Activated gamma-delta T cell (primary cell): Measurements from ENCODE around the gene CAMKMT.

Experiments
- DNase-seq: peaks from one replicate; lab custom pipeline; 2025; lab: John Stamatoyannopoulos, UW

The CAMKMT gene

DNA sequence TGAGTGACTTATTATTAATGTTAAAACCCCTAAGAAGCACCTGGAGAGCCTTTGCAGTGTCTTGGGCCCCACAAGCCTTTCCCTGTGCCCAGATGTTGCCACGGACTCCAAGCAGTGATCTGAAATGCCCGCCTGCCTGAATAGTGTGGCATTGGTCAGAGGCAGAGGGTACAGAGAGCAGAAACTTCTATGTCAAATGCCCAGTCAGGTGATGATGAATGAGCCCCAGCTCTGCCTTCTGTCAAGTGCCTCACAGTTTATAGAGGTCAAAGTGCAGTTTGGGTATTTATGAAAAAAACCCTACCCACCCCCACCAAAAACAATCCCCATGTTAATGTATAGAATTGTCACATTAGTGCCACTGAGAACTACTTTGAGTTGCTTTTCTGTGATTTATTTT lies 409.8 kb downstream of the CAMKMT start:
- DNase-seq, result no peak

DNA sequence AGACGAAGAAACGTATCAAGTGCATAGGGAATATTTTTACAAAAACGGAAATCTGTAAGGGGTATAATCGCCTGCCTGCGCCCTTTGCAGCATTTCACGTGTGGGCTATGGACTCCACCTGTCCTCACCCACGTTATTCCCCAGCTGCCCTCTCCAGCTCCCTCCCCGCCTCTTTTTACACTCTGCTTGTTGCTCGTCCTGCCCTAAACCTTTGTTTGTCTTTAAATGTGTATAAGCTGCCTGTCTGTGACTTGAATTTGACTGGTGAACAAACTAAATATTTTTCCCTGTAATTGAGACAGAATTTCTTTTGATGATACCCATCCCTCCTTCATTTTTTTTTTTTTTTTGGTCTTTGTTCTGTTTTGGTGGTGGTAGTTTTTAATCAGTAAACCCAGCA lies 410.4 kb downstream of the CAMKMT start:
- no peak for DNase-seq

DNA sequence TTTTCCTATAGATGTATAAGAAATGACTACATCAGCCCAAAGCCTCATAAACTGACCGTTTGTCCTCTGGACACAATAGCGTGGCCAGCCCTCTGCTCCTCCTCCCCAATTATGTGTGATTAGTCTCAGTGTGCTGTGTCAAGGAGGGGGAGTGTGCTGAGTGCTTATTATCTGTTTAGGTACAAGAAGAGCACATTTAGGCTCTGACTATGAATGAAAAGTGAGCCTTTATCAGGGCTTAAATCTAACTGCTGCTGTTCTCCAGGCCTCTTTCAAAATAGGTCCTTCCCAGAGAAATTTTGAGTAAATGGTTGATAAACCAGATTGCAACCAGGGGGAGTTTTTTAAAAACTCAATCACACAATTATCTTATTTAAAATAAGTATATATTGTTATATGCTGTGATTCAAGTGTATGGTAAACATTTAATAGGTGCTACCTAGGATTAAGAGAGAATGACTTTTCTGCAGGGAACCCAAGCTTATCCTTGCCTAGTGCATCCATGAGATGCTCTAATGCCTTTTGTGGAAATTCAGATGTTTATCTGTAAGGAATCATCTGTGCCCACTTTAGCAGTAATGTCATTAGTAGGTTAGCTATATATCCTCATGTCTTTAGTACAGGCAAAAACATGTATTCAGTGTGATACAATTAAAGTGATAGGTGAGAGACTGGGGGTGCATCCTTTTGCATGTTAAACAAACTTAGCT lies 411.1 kb downstream of the CAMKMT start:
- no peak for DNase-seq

DNA sequence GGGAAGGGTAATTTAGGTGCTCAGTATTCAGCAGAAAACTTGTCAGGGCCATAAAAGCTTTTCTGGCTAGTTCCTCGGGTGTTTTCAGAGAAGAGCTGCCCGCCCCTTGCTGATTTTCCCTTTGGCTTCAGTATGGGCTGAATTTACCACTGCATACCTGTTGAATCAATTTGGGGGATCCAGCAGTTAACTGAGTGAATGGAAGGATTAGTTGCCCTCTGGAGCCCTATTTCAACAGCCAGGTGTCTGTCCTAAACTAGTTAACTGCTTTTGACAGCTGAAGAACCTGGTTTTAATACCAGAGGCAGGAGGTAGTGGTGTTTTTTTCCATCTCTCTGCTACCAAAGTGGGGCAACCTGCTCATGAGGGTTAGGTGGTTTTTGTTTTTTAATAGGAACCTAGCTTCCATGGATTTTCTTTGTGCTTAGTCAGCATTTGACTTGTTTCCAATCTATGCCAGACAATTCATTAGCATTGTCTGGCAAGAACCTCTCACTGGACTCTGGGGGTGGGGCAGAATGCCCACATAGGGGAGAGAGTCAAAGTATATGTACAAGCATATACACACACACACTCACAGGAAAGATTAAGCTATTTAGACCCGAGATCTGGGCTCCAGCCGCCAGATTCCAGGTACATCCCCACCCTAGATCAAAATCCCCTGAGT lies 413.2 kb downstream of the CAMKMT start:
- no peak for DNase-seq

DNA sequence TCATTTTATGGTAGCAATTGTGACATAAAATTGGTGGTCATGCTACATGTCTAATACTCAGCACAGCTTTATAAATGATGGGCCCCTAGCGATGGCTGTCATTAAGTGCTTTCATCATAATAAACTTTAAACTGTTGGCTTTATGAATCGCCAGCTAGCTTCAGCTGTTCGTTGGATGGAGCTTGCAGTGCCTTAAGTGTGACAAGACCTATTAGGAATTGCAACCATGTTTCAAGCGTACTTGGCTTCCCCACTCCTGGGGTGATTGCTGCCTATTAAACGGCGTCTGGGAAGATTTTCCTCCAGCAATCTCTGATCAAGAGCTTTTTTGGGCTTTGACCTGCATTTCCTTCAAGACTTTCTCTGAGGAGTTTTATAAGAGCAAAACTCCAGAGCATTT lies 415.3 kb downstream of the CAMKMT start:
- no peak for DNase-seq

DNA sequence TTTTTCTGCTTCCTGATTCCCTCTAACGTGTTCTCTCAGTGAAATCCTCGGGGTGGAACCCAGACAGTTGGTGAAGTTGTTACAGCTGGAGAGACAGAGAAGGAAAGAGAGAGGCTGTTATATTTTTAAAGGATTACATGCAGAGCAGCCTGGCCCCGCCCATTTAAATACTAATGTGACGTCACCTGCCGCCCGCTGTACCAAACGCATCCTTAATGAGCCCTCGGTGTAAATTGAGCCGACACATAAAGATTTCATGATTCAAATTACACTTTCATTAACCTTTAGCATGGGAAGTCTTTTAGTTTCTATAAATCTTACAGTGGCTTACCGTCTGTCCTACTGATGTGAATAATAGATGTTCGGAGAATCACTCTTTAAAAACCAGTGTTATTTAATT lies 415.8 kb downstream of the CAMKMT start:
- no peak for DNase-seq

DNA sequence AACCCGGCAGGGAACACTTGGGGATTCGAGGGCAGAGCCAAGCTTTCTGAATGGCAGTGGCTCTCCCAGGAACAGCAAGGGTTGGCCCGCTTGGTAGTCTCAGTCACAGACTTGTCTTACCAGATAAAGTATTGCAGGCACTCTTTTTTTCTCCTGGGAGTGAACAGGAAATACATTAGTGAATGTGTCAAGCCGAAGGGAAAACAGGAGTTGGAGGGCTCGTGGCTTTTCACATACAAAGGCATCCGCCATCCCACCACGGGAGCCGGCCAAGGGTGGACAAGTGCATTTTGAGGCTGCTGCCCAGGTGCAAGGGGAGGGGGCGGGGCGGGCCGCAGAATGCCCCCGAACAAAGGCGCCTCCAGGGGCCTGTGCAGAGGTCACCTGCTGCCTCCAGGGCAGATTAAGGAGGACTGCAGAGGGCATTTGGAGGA lies 416.5 kb downstream of the CAMKMT start:
- DNase-seq, result no peak

DNA sequence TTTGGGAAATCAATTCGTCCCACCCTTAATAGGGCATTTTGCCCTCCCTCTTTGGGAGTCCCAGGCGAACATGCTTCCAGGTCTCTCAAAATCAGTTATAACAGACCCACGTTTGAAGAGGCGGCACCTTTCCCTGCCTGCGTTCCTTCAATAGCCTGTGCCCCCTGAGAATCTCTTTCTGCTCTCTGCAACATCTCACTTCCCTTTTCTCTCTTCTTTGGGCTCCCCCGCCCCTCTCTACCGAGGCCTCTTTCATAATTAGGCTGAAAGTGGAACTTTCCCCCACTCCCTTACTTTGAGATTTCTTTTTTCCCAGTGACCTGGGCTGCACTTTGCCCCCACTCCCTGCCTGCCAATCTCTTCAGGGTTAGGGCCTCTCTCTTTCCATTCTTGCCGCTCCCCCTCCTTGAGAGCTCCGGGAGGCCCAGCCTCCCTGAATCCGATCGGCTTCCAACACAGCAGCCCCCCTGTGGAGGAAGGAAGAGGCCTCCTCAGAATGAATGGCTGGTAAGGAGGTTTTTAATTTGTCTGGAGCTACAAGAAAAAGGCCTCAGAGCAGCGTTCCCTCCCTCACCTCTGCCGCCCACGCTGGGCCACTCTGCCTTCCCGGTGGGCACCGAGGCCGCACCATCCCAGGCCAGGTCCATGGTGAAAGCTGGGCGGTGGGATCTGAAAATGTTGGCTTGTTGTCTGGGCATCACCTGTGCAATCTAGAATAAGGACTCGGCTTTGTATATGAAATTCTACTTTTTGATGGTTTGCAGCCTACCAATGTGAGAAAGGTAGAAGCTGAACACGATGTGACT lies 417.1 kb downstream of the CAMKMT start:
- DNase-seq, result no peak

DNA sequence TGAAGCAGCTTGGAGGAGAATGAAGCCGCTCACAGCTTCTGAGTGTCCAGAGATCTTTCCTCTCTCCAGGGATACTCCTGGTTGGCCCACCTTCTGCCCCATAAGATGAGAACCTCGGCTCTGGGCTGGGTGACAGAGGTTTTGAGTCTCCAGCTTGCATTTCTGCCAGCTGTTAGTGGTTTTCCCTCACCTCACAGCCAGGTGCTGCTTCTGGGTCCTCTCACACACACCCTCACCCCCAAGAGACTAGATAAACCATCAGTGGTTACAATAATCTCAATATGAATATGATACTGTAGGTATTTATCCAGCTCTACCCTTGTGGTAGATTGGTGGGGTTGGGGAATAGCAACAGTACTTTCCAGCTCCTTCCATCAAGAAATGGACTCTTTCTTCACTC lies 418.0 kb downstream of the CAMKMT start:
- DNase-seq, result no peak

DNA sequence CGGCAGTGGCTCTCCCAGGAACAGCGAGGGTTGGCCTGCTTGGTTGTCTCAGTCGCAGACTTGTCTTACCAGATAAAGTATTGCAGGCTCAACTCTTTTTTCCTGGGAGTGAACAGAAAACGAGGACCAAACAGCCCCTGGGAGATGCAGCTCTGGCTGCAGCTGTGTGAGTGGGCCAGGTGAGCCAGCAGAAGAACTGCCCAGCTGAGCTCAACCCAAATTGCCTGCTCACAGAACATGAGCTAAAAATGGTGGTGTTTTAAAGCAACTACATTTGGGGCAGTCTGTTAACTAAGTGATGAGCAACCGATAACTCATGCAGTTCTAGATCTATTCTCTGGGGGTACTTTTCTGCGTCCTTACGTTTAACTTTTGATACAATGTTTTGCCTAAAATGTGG lies 418.7 kb downstream of the CAMKMT start:
- DNase-seq, result no peak

DNA sequence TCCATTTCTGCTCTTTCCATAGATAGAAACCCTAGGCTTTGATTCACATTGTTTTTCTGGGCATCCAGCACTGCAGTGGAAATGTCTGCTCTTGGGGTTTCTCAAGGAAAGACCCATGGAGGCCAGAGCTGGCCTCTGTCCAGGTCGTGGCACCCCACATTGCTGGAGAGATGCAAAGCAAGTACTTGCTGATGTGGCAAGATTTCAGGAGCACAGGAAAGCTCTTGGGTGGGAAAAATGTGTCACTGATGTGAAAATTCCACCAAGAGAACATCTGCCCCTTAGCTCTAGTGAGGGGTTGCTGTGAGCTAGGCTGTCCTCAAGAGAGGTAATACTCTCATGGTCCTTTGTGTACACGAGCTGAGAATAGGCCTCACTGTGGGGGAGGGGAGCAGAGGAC lies 423.7 kb downstream of the CAMKMT start:
- DNase-seq, result no peak

DNA sequence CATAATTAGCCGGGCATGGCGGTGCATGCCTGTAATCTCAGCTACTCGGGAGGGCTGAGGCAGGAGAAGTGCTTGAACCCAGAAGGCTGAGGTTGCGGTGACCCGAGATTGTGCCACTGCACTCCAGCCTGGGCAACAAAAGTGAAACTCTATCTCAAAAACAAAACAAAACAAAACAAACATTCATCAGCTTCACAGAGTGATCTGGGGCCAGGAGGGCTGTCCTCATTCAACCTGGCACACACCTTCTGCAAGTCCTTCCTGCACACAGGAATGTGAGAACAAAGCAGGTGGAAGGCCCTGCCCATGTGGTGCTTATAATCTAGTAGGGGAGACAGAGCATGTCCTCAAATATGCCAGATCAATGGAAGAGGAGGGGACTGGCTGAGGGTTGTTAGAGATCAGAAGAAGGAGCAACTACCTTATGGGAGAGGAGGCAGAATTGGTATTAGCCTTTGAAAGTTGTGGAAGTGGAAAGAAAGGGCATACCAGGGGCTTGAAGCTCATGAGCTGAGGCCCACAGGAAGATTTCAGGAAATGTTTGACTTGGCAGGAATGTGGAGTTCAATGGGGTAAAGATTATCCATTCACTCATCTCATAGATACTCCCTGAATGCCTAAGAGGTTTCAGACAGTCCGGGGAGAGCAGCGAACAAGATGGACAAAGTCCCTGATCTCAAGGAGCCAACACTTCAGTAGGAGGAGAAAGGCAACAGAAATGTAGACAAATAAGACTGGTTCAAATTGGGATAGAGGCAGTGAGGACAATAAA lies 424.5 kb downstream of the CAMKMT start:
- no peak for DNase-seq

DNA sequence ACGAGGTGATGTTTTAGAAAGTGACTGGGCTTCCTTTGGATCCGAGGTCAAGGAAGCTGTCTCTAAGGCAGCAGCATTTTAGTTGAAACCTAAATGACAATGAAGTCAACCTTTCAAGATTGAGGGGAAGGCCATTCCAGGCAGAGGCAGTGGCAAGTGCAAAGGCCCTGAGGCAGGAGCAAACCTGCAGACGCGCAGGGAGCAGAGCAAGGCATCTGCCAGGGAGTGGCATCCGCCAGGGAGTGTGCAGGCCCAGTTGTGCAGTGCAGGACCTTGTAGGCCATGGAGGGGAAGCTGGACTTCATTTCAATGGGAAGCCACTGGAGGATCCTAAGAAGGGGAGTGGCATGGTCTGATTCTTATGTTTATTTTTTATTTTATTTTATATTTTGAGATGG lies 425.1 kb downstream of the CAMKMT start:
- no peak for DNase-seq

DNA sequence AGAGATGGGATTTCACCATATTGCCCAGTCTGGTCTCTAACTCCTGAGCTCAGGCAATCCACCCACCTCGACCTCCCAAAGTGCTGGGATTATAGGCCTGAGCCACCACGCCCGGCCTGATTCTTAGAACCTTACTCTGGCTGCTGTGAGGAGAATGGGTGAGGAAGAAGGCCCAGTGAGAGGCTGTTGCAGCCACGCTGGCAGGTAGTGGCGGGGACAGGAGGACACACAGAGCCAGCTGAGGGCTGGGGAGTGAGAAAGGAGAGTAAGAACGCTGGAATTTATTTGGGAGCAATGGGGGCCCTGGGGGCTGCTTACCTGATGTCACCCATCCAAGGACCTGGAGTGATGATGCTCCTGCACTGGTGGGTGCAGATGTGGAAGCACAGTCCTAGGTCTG lies 425.9 kb downstream of the CAMKMT start:
- no peak for DNase-seq

DNA sequence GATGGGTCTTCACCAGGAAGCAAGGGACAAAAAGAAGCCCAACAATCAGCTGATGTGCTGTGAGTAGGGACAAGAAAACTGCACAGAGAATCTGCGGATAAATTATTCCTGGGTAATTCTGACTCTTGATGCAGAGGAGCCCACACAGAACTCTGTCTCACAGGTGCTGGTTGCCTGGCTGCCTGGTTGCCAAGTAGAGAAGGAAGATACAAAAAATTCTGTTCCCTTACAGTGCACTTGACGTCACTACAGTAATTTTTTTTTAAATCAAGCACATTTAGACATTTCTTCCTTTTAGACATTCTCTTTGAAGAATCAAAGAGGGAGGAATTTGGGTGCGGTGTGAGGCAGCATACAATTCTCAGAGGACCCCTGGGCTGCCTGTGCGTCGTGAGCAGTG lies 427.7 kb downstream of the CAMKMT start:
- DNase-seq, result no peak

DNA sequence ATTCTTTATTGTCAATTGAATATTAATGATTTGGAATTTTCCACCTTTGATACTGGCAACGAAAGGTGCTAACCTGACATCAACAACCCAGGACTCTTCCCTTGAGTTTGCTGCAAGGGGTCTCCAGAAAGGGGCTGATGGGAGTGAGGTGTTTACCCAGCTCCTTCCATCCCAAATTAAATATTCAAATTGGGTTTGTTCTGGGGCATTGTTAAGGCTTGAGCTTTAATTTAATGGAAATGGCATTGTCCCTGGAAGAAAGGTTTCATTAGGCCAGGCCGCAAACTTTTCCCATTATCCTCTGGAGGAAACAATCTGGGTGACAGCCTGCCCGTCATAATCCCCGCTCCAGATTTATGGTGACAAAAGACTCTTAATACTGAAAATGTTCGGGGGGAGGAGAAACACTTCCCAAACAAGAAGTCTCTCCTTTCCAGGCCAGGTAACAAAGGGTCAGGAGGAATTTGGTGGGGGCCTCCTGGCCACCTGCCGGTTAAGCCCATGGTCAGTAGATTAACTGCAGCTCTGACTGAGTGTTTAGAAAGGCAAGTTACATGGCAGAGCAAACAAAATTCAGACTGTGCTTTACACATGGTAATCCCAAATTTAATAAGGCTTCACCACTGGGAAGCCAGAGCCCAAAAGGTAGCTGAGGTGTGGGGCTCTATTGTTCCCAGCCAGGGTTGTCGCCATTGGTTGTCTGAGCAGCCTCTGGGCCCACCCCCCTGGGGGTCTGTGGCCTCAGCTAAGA lies 428.4 kb downstream of the CAMKMT start:
- DNase-seq, result no peak

DNA sequence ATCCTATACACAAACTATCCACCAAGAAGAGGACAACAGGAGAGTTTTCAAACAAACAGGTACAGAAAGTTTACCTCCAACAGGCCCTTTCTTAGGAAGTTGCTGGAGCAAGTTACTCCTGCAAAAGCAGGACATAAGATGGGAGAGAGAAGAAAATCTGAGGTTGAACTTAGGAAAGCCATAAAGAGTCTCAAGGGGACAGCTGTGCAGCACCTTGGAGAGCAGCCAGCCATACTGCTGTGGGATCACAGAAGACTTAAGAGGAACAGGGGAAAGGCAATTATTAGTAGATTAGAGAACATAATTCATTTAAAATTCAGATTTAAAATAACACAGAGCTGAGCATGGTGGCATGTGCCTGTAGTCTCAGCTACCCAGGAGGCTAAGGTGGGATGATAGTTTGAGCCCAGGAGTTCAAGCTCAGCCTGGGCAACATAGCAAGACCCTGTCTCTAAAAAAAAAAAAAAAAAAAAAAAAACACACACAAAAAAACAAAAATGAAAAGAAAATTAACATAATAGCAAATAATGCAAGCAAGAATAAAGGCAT lies 431.6 kb downstream of the CAMKMT start:
- DNase-seq, result no peak

DNA sequence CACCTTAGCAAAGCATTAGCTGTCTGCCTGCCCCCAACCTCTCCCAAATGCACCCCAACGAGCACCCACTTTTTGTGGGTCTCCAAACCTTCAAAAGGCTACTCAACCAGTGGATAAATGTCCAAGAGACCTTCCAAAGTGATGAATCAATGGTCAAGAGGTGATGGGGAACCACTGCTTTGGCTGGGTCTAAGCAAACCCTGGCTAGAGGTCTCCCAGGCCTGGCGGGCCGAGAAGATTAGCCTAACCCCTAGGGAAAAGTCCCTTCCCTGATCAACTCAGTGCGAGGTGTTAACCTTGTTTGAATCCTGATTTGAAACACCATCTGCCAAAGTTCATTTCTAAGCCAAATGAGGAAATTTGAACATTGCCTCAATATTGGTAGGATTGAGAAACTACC lies 435.0 kb downstream of the CAMKMT start:
- DNase-seq, result no peak

DNA sequence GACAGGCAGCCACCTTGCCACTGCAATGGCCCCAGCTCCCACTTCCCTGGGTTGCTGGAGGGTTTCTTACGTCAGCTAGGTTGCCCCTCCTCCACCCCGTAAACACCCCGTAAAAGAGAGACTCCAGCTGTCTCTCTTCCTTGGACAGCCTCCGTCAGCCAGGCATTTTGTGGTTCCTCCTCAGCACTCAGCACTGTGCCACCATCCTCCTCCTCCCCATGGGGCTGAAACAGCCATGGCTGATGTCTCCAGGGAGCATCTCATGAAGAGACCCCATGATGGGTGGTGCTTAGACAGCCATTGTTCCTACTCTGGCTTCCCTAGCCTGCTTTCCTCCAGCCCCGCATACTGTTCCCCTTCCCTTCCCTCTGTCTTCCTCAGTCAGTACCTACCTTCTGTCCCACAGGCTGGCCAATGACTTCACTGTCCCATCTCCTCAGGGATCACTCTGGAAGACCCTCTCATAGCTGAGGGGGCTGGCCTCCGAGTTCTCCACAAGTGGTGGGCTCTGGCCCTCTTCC lies 436.5 kb downstream of the CAMKMT start:
- no peak for DNase-seq

DNA sequence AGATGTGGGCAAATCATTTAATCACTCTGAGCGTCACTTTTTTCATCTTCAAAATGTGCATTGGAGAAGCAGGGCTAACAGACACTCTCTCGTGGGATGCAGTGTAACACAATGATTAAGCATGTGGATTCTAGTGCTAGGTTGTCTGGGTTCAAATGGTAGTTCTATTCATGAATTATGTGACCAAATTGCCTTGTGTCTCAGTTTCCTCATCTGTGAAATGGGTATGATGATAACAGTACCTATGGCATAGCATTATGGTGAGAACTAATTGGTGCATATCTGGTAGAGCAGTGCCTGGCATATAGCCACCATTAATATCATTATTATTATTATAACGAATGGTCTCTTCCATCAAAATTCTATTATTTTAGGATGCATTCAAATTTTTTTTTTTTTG lies 437.4 kb downstream of the CAMKMT start:
- no peak for DNase-seq

DNA sequence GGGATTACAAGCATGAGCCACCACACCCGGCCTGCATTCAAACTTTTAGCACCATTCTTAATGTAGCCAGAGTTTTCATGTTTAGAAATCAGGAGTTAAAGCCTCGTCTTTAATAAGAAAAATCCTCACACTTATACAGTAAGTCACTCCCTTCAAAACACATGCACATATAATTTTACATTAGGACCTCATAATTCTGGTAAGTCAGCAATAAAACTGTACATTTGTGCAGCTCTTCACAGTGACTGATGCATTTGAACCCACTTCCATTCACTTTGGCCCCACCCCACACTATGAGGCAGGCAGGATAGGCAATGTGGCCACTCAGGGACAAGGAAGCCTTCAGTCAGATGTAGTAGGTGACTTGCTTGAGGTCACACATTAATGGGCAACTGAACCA lies 438.0 kb downstream of the CAMKMT start:
- DNase-seq, result no peak
